NCI-H510A treated with DMSO at 0.1 percent for 48 hours (cell line): ENCODE measurements around the gene KCNS1.
"Not testable (repeated sequence)": the region's sequence is repeated elsewhere in the genome, so short reads cannot be mapped to it uniquely, and the experiment has no call there.

Source experiments
- DNase-seq: peaks from one replicate; lab custom pipeline; 2025; lab: John Stamatoyannopoulos, UW

KCNS1 gene

GRCh38 chr20:45100563-45101245, at the start of gene KCNS1:
KCNS1 (minus strand) TSS chr20:45101127; CDS start chr20:45099236, 1,891 bp downstream.
- no peak for DNase-seq

GRCh38 chr20:45149062-45149461, 48.1 kb upstream of the KCNS1 start:
- DNase-seq = no peak

GRCh38 chr20:45140836-45141235, 39.9 kb upstream of the KCNS1 start:
- no peak for DNase-seq

- not testable (repeated sequence) for DNase-seq
These were observed 38.9 kb upstream of the KCNS1 start for GRCh38 chr20:45139733-45140375.

- no peak for DNase-seq
These were observed 37.8 kb upstream of the KCNS1 start for GRCh38 chr20:45138561-45139300.

- no peak for DNase-seq
These were observed 36.0 kb upstream of the KCNS1 start for GRCh38 chr20:45136911-45137310.

GRCh38 chr20:45128099-45128498, 27.2 kb upstream of the KCNS1 start:
- no peak for DNase-seq

- DNase-seq = no peak
These were observed 23.4 kb upstream of the KCNS1 start, which contains the start of gene WFDC12 for GRCh38 chr20:45124365-45124764. WFDC12 (minus strand) TSS chr20:45124465; CDS start chr20:45124447, 18 bp downstream.

- no peak for DNase-seq
These were observed 20.5 kb upstream of the KCNS1 start for GRCh38 chr20:45121388-45121787.

- DNase-seq = no peak
These were observed 18.8 kb upstream of the KCNS1 start for GRCh38 chr20:45119556-45120266.

- DNase-seq = no peak
These were observed 17.1 kb upstream of the KCNS1 start for GRCh38 chr20:45118028-45118427.

GRCh38 chr20:45117581-45117980, 16.7 kb upstream of the KCNS1 start:
- no peak for DNase-seq

- DNase-seq = no peak
These were observed 14.9 kb upstream of the KCNS1 start for GRCh38 chr20:45115829-45116228.

GRCh38 chr20:45115386-45115774, 14.5 kb upstream of the KCNS1 start:
- no peak for DNase-seq

GRCh38 chr20:45114465-45115385, 13.8 kb upstream of the KCNS1 start, which contains the start of gene WFDC5:
WFDC5 (minus strand) TSS chr20:45115174; CDS start chr20:45115083, 91 bp downstream.
- no peak for DNase-seq

- no peak for DNase-seq
These were observed 12.9 kb upstream of the KCNS1 start for GRCh38 chr20:45113865-45114264.

GRCh38 chr20:45112754-45113153, 11.8 kb upstream of the KCNS1 start:
- no peak for DNase-seq

GRCh38 chr20:45111799-45112471, 11.0 kb upstream of the KCNS1 start:
- DNase-seq = no peak

GRCh38 chr20:45111285-45111684, 10.4 kb upstream of the KCNS1 start:
- no peak for DNase-seq

GRCh38 chr20:45110301-45110700, 9.4 kb upstream of the KCNS1 start:
- no peak for DNase-seq

GRCh38 chr20:45109634-45110033, 8.7 kb upstream of the KCNS1 start:
- DNase-seq = no peak
